DND-41 (cell line): ENCODE results near the gene NECAB3.

Source experiments
- EZH2 ChIP-seq: IDR thresholded peaks from 3 replicates; pipeline ENCODE4 v1.6.1; 2012; ENCODE audit warnings: borderline replicate concordance, low read depth, mild to moderate bottlenecking, moderate library complexity, low read length, inconsistent platforms; ENCODE audit not compliant: severe bottlenecking
- TF ChIP-seq, protein P1 (sequence below): IDR thresholded peaks from 2 replicates; pipeline ENCODE4 v1.5.1; 2012; ENCODE audit warnings: borderline replicate concordance, low read length, moderate library complexity, mild to moderate bottlenecking; ENCODE audit not compliant: poor library complexity, severe bottlenecking; ENCODE audit errors: extremely low read depth

DNA sequence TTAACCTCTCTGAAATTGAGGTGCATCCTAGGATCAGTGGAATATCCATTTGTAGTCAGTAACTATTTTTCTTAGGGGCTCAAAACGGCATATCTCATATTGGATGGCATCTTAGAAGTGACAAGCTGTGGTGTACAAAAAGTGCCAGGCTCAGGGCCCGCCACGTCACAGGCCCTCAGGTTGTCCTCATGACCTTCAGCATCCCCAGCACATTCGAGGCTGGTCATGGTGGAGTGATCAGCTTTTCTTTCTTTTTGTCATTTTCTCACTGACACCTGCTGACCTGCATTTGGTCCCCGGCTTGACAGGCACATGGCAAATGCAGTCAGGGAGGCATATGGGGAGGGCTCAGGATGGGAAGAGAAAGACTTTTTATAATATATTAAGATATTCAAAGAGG lies 19.1 kb upstream of the NECAB3 start:
- TF ChIP-seq, protein P1, sequence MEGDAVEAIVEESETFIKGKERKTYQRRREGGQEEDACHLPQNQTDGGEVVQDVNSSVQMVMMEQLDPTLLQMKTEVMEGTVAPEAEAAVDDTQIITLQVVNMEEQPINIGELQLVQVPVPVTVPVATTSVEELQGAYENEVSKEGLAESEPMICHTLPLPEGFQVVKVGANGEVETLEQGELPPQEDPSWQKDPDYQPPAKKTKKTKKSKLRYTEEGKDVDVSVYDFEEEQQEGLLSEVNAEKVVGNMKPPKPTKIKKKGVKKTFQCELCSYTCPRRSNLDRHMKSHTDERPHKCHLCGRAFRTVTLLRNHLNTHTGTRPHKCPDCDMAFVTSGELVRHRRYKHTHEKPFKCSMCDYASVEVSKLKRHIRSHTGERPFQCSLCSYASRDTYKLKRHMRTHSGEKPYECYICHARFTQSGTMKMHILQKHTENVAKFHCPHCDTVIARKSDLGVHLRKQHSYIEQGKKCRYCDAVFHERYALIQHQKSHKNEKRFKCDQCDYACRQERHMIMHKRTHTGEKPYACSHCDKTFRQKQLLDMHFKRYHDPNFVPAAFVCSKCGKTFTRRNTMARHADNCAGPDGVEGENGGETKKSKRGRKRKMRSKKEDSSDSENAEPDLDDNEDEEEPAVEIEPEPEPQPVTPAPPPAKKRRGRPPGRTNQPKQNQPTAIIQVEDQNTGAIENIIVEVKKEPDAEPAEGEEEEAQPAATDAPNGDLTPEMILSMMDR = no peak
- TF ChIP-seq EZH2 = no peak
